GM18520 (cell line): Measurements from ENCODE around the gene H1-8.
"Not testable (repeated sequence)": the region's sequence is repeated elsewhere in the genome, so short reads cannot be mapped to it uniquely, and the experiment has no call there.

Experiments used
- ATAC-seq: cut with Tn5 transposase; IDR thresholded peaks from one replicate; pipeline ENCODE4 v1.9.1; 2021; ENCODE audit not compliant: unreplicated experiment

The H1-8 gene

GRCh38 chr3:129531699-129532098, 11.3 kb upstream of the H1-8 start:
- no peak for ATAC-seq

- ATAC-seq, result no peak
These were observed 10.7 kb upstream of the H1-8 start for GRCh38 chr3:129532261-129532660.

GRCh38 chr3:129533406-129533805, 9.6 kb upstream of the H1-8 start:
- ATAC-seq, result no peak

GRCh38 chr3:129534428-129535027, 8.4 kb upstream of the H1-8 start:
- ATAC-seq, result no peak

GRCh38 chr3:129535075-129535474, 7.9 kb upstream of the H1-8 start:
- ATAC-seq, result no peak

- ATAC-seq, result no peak
These were observed 6.7 kb upstream of the H1-8 start for GRCh38 chr3:129536374-129536667.

GRCh38 chr3:129536804-129537203, 6.2 kb upstream of the H1-8 start:
- no peak for ATAC-seq

GRCh38 chr3:129539206-129539605, 3.8 kb upstream of the H1-8 start:
- ATAC-seq, result no peak

GRCh38 chr3:129540776-129541516, 2.0 kb upstream of the H1-8 start:
- no peak for ATAC-seq

GRCh38 chr3:129542747-129543146, 228 bp upstream of the H1-8 start:
- no peak for ATAC-seq

- no peak for ATAC-seq
These were observed 1.0 kb downstream of the H1-8 start for GRCh38 chr3:129543999-129544398.

- not testable (repeated sequence) for ATAC-seq
These were observed 3.0 kb downstream of the H1-8 start for GRCh38 chr3:129545951-129546350.

- no peak for ATAC-seq
These were observed 4.3 kb downstream of the H1-8 start for GRCh38 chr3:129547241-129547640.

GRCh38 chr3:129548104-129548965, 5.4 kb downstream of the H1-8 start:
- no peak for ATAC-seq

GRCh38 chr3:129549006-129549800, 6.2 kb downstream of the H1-8 start:
- no peak for ATAC-seq

- no peak for ATAC-seq
These were observed 6.8 kb downstream of the H1-8 start for GRCh38 chr3:129549805-129550204.

GRCh38 chr3:129552287-129553050, 9.5 kb downstream of the H1-8 start:
- ATAC-seq, result no peak

- no peak for ATAC-seq
These were observed 10.2 kb downstream of the H1-8 start for GRCh38 chr3:129553171-129553570.

- no peak for ATAC-seq
These were observed 10.7 kb downstream of the H1-8 start for GRCh38 chr3:129553719-129554118.

- ATAC-seq, result no peak
These were observed 11.6 kb downstream of the H1-8 start for GRCh38 chr3:129554356-129555152.
